GM21717 (cell line): Measurements from ENCODE around the gene ZNHIT1.

Experiments used
- ATAC-seq: cut with Tn5 transposase; IDR thresholded peaks from one replicate; pipeline ENCODE4 v1.9.1; 2021; ENCODE audit warnings: mild to moderate bottlenecking, moderate library complexity; ENCODE audit not compliant: unreplicated experiment

ZNHIT1 gene

GRCh38 chr7:101217388-101218235 lies at the start of gene ZNHIT1, which contains the start of gene PLOD3:
ZNHIT1 (plus strand) TSS chr7:101218165; CDS start chr7:101218196, 31 bp downstream.
PLOD3 (minus strand) TSS chr7:101217581; CDS start chr7:101217274, 307 bp downstream.
- peak; percentile 62 for ATAC-seq

- ATAC-seq = no peak
These were observed 49.4 kb upstream of the ZNHIT1 start for GRCh38 chr7:101168412-101169049.

GRCh38 chr7:101169110-101169837 lies 48.7 kb upstream of the ZNHIT1 start:
- no peak for ATAC-seq

GRCh38 chr7:101169838-101170551 lies 48.0 kb upstream of the ZNHIT1 start:
- ATAC-seq = no peak

- no peak for ATAC-seq
These were observed 47.1 kb upstream of the ZNHIT1 start for GRCh38 chr7:101170617-101171441.

GRCh38 chr7:101171442-101171837 lies 46.5 kb upstream of the ZNHIT1 start:
- ATAC-seq = no peak

GRCh38 chr7:101172005-101172853 lies 45.7 kb upstream of the ZNHIT1 start:
- ATAC-seq = no peak

GRCh38 chr7:101172854-101173751 lies 44.9 kb upstream of the ZNHIT1 start:
- no peak for ATAC-seq

- no peak for ATAC-seq
These were observed 44.2 kb upstream of the ZNHIT1 start for GRCh38 chr7:101173752-101174244.

GRCh38 chr7:101174322-101174854 lies 43.6 kb upstream of the ZNHIT1 start:
- no peak for ATAC-seq

- no peak for ATAC-seq
These were observed 42.3 kb upstream of the ZNHIT1 start for GRCh38 chr7:101175664-101176063.

- no peak for ATAC-seq
These were observed 40.3 kb upstream of the ZNHIT1 start for GRCh38 chr7:101177644-101178043.

- no peak for ATAC-seq
These were observed 38.8 kb upstream of the ZNHIT1 start for GRCh38 chr7:101179117-101179516.

GRCh38 chr7:101179713-101180112 lies 38.3 kb upstream of the ZNHIT1 start:
- no peak for ATAC-seq

- ATAC-seq = no peak
These were observed 37.7 kb upstream of the ZNHIT1 start, which contains the start of gene NAT16 for GRCh38 chr7:101180130-101180755. NAT16 (minus strand) TSS chr7:101180293; CDS start chr7:101174807, 5,486 bp downstream.

- no peak for ATAC-seq
These were observed 32.6 kb upstream of the ZNHIT1 start for GRCh38 chr7:101185258-101185839.

- no peak for ATAC-seq
These were observed 31.8 kb upstream of the ZNHIT1 start for GRCh38 chr7:101186194-101186593.
